GM18519 (cell line): ENCODE results near the gene PGA5.

Experiments used
- ATAC-seq: cut with Tn5 transposase; IDR thresholded peaks from one replicate; pipeline ENCODE4 v1.9.1; 2021; ENCODE audit warnings: mild to moderate bottlenecking, moderate library complexity; ENCODE audit not compliant: unreplicated experiment, low FRiP score

Gene PGA5

DNA sequence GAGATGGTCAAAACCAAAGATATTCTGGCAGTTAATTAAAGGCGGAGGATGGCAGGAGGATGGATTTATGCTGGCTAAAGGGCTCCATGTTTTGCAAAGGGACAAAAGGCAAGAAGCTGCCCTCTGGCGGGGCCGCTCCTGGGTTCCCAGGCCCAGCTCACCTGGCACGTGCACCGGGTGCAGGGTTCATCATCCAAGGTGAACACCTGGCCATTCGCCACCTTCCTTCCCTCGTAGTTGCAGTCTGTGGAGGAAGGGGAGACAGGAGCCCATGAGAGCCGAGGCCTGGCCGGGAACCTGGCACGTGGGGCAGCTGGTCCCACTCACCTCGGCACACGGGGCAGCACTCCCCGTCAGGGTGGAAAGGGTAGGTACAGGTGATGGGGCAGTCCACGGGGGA is 23.8 kb downstream of the PGA5 start:
- no peak for ATAC-seq

DNA sequence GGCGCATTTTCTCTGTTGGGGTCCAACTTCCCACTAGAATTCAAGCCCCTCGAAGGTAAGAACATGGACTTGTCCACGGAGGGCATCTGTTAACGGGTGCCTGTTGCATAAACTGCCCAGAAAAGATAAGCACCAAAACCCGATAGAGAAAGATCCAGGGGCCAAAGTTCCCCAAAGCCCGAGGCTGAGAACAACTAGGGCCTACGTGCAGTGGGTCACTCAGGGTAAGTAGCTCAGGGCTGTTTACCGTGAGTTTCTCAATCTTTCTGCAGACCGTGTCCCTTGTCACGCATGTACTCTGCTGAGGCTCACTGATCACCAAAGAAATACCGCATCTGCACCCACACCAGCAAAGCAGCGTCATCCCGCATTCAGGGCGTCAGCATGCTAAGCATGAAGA is 24.4 kb downstream of the PGA5 start:
- no peak for ATAC-seq

- no peak for ATAC-seq
Observed at GRCh38 chr11:61266602-61267001, 25.6 kb downstream of the PGA5 start.

DNA sequence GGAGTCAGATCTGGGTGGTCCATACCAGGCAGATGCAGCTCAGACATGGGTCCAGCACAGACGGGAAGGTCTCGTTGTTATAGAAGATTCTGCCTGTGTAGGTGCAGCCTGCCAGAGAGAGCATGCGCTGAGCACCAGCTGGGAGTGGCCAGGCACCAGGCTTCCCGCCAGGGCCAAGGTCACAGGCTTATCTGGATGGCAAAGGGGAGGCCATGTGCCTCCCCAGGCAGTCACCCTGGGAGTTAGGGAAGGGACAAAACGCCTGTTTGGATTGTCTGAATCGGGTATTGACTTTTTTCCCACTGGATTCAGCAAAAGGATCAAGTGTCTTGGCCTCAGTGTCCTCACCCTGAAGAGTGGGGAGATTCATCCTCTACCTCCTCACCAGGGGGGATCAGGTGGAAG is 26.5 kb downstream of the PGA5 start:
- ATAC-seq, result no peak

DNA sequence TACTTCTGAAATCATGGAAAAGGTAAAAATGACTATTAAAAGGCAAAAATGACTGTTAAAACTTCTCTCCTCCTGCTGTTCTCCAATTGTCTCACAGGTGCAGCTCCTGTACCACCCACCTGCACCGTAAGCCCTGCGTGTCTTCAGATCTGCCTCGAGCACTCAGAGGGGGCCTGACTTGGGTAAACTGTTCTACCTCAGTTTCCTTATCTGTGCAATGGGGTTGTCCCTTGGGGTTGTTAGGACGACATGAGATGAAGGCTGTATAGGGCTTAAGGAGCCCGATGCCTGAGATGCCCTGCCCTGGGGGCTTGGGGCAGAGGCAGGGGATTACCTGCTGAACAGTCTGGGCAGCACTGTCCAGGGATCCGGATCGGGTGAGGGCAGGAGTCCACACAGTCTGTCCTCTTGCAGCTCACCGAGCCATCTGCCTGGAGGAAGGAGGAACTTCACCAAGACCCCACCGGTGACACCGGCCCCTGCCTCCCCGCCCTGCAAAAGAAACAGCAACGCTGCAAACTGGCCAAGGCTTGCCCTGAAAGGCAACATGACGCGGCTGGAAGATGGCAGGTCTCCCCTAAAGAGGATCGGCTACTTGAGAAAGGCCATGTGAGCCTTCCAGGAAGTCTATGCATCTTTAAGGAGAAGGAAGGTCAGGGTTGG is 27.7 kb downstream of the PGA5 start:
- ATAC-seq, result no peak

- ATAC-seq, result no peak
Observed at GRCh38 chr11:61270354-61271076, 29.5 kb downstream of the PGA5 start.

GRCh38 chr11:61272731-61273130 is 31.8 kb downstream of the PGA5 start:
- ATAC-seq, result no peak

GRCh38 chr11:61273178-61274078 is 32.5 kb downstream of the PGA5 start:
- ATAC-seq, result no peak

DNA sequence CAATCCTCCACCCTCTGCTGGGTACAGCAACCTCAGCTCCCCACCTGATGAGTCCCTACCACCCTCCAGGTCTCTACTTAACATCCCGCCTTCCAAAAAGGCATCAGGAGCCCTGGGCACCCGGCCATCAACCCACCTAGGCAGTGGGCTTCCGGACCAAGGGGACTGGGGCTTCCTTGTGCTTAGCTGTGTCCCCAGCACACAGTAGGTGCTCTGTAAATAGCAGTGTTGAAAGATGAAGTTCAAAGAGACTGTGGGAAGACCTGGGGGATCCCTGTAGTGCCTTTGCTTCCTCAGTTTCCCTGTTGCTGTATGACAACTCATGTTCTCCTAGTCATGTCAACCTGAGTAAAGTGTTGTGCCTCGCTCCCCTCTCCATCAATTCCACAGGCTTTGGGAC is 33.1 kb downstream of the PGA5 start:
- no peak for ATAC-seq

DNA sequence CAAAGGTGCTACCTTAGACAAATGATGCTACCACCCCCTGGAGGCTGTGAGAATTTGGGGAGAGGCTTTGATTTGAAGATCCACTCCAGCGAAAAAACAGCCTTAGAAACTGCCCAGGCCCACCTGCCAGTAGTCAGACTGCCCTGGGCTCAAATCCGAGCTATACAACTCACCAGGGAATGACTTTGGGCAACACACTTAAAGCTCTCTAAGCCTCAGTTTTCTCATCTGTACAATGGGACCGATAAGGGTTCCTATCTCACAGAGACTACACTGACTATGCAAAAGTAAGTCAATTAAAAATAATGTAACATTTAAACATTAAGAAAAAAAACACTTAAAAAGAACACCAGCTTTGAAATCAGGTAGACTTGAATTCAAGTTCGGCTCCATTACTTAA is 34.2 kb downstream of the PGA5 start:
- ATAC-seq, result no peak

DNA sequence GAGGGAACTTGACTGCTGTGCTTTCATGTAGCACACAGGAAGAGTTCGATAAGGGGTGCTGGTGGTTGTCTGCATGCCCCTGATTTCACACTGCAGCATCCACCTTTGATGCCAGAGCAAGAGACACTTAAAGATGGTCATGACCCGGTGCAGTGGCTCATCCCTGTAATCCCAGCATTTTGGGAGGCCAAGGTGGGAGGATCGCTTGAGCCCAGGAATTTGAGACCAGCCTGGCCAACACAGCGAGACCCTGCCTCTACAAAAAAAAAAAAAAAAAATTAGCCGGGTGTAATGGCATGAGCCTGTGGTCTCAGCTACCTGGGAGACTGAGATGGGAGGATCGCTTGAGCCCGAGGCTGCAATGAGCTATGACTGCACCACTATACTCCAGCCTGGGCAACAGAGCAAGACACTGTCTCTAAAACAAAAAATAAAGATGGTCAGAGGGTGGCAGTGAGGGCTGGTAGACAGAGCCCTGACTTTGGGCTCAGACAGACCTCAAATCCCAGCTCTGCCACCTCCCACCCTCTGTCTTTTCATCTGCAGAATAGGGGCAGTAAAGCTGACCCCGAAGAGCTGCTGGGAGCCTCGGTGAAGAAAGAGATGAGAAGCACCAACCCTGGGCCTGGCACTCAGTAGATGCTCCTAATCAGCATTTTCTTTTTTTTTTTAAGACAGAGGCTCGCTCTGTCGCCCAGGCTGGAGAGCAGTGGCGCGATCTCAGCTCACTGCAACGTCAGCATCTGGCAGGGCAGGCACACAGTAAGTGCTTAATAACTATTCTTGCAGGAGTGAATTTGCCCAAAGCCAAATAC is 36.4 kb downstream of the PGA5 start:
- no peak for ATAC-seq

- ATAC-seq, result no peak
Observed at GRCh38 chr11:61278001-61278470, 37.1 kb downstream of the PGA5 start.

DNA sequence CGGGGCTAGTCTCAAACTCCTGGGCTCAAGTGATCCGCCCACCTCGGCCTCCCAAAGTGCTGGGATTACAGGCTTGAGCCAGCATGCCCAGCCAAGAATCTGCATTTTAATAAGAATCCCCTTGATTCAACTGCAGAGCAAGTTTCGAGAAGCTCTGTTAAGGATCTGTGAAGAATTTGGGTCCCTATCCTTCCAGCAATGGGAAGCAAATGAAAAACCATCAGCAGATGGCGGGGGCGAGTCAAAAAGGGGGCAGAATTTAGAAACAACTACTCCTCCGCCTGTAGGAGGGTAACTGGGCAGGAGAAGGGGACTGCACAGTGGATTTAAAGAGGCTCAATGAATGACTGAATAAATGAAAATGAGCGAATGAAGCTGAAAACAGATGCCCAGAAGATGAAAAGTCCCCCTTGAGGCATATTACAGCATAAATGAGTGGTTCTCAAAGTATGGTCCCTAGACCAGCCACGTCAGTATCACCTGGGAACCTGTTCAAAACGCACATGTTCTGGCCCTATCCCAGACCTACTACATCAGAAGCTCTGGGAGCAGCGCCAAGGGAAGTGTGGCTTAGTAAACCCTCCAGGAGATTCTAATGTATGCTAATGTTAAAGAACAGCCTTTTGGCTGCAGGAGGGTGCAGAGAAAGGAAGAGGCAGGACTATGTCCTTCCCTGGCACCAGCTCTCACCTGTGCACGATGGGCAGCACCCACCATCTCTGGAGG is 39.1 kb downstream of the PGA5 start:
- no peak for ATAC-seq

DNA sequence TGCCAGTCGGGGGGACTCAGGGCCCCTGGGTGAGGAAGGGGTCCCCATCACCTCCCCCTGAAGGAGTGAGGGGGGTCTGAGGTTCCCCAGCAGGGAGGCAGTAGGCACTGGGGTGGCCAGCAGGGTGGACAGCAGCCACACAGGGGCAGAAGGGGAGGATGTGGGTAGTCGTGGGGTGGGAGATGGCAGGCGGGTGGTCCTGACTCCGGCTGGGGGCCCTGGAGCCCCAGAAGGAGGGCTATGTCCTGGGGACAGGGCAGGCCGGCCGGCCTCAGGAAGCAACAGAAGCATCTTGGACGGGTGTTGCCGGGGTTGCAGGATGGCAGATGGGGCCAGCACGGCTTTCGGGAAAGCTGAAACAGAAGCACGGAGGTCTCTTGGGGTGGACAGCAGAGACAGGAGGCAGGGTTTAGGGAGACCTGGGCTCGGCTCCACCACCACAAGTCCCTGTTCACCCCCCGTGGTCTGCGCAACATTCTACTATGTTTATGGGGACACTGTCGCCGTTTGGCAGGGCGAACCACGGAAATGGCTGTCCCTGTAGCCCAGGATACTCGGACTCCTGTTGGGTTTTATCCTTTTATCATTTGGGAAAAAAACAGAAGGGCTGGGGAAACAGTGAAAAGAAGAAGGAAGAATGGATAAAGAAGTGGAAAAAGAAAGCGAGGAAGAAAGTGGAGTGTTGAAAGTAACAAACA is 40.1 kb downstream of the PGA5 start:
- ATAC-seq, result no peak

DNA sequence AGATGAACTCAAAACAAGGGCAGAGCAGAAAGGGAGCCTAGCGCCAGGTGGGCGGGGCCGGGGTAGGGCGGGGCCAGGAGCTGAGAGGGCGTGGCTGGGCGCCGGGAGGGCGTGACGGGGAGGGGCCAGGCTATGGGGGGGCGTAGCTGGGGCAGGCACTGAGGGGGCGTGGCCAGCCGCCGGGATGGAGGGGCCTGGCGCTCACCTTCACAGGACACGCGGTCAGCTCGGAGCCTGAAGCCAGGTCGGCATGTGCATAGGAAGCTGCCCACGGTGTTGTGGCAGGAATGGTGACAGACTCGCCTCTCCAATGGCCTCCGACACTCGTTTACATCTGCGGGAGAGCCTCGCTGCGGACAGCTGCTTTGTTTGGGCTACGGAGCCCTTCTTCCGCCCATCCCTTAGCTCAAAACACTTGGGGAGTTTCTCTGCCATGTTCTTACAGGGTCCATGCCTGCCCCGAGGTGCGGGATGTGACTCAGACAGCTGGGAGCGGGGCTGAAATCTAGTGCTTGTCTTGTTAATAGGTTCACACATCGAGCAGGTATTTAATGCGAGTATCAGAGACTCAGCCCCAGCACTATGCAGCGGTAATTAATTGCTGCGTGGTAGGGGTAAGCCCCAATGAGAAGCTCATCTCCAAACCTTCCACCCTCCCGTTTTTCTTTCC is 40.7 kb downstream of the PGA5 start:
- ATAC-seq, result no peak

- ATAC-seq, result no peak
Observed at GRCh38 chr11:61283613-61284012, 42.6 kb downstream of the PGA5 start.

DNA sequence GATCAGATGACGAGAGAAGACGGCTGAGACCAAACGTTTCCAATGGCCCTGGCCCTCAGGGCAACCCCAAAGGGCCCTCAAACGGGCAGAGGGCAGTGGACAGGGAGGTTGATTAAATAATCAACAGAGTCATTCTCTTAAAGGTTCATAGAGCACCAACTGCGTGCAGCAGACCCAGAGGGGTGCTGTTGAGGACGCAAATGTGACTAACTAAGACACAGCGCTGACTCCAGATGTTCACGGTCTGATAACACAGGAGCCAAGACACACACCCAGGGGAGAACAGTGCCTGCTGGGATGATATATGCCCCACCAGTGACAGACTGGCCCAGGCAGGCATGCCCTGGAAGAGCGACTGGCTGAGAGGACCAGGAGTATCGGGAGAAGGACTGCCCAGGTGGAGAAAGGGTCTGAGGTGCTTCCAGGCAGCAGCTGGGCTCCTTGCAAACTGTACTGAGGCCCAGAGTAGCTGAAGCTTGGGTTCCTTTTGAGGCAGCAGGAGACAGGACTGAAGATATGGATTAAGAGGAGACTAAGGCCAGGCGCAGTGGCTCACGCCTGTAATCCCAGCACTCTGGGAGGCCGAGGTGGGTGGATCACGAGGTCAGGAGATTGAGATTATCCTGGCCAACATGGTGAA is 46.5 kb downstream of the PGA5 start:
- ATAC-seq, result no peak
